Astrocyte (in vitro differentiated cells and primary cell): ENCODE data around the gene TH. TPM values are rescaled to one million over a fixed set of nuclear protein-coding genes. Genes with fewer than 3 reads are reported as not detected.

Source experiments
- DNase-seq: peaks from one replicate; pipeline ENCODE4 v3.0.0-alpha.2; 2010; ENCODE audit warnings: low read depth
- FAIRE-seq: peaks from 2 replicates; lab custom pipeline; 2011; peaks lifted over from hg19 to GRCh38; lab: Jason Lieb, UNC
- H2AFZ ChIP-seq: 2 replicates; pipeline ENCODE4 v1.6.0; 2012; ENCODE audit warnings: low read depth, low read length, inconsistent platforms
- H3K27ac ChIP-seq: 2 replicates; pipeline ENCODE4 v1.5.1; 2011; ENCODE audit warnings: low read depth, low read length, inconsistent platforms
- H3K27me3 ChIP-seq: 2 replicates; pipeline ENCODE4 v1.6.0; 2011; ENCODE audit warnings: low read length, inconsistent platforms; ENCODE audit not compliant: insufficient read depth
- H3K36me3 ChIP-seq: 2 replicates; pipeline ENCODE4 v1.5.1; 2011; ENCODE audit warnings: low read length, inconsistent platforms; ENCODE audit not compliant: insufficient read depth
- H3K4me1 ChIP-seq: 2 replicates; pipeline ENCODE4 v1.5.1; 2011; ENCODE audit warnings: low read length, inconsistent platforms; ENCODE audit not compliant: insufficient read depth
- H3K4me2 ChIP-seq: 2 replicates; pipeline ENCODE4 v1.6.0; 2012; ENCODE audit warnings: low read length, inconsistent platforms
- H3K4me3 ChIP-seq: 2 replicates; pipeline ENCODE4 v1.5.1; 2011; ENCODE audit warnings: low read depth, mild to moderate bottlenecking, low read length, inconsistent platforms; ENCODE audit not compliant: insufficient read depth
- H3K79me2 ChIP-seq: 2 replicates; pipeline ENCODE4 v1.6.0; 2012; ENCODE audit warnings: mild to moderate bottlenecking, low read length, inconsistent platforms; ENCODE audit not compliant: insufficient read depth
- H3K9ac ChIP-seq: 2 replicates; pipeline ENCODE4 v1.6.0; 2012; ENCODE audit warnings: mild to moderate bottlenecking, low read length, inconsistent platforms
- H3K9me3 ChIP-seq: 2 replicates; pipeline ENCODE4 v1.5.1; 2012; ENCODE audit warnings: low read depth, mild to moderate bottlenecking, low read length, inconsistent platforms; ENCODE audit not compliant: insufficient read depth
- H4K20me1 ChIP-seq: 2 replicates; pipeline ENCODE4 v1.6.0; 2012; ENCODE audit warnings: low read length, inconsistent platforms; ENCODE audit not compliant: insufficient read depth
- H3K27ac Mint-ChIP-seq: one replicate; pipeline ENCODE4 v1.8.0; 2021; ENCODE audit warnings: mild to moderate bottlenecking, mixed read lengths; ENCODE audit not compliant: unreplicated experiment
- H3K27me3 Mint-ChIP-seq: one replicate; pipeline ENCODE4 v1.8.0; 2021; ENCODE audit warnings: low read depth, mixed read lengths; ENCODE audit not compliant: unreplicated experiment
- H3K36me3 Mint-ChIP-seq: one replicate; pipeline ENCODE4 v1.8.0; 2021; ENCODE audit warnings: low read depth, mixed read lengths; ENCODE audit not compliant: unreplicated experiment
- H3K4me1 Mint-ChIP-seq: one replicate; pipeline ENCODE4 v1.8.0; 2021; ENCODE audit warnings: low read depth, mixed read lengths; ENCODE audit not compliant: unreplicated experiment
- H3K4me3 Mint-ChIP-seq: one replicate; pipeline ENCODE4 v1.8.0; 2021; ENCODE audit warnings: mild to moderate bottlenecking, moderate library complexity, mixed read lengths; ENCODE audit not compliant: unreplicated experiment
- H3K9me3 Mint-ChIP-seq: one replicate; pipeline ENCODE4 v1.8.0; 2021; ENCODE audit warnings: mild to moderate bottlenecking, mixed read lengths; ENCODE audit not compliant: unreplicated experiment
- CTCF ChIP-seq: IDR thresholded peaks from 2 replicates; pipeline ENCODE4 v1.5.1; 2011; ENCODE audit warnings: low read depth, mild to moderate bottlenecking, inconsistent platforms, low read length, moderate library complexity; ENCODE audit not compliant: insufficient read depth
- EZH2 ChIP-seq: IDR thresholded peaks from 2 replicates; pipeline ENCODE4 v1.6.1; 2012; ENCODE audit warnings: mild to moderate bottlenecking, low read length, inconsistent platforms; ENCODE audit not compliant: insufficient read depth
- total RNA-seq: library from RNA; stranded (reverse); gene quantifications from 2 replicates; pipeline ENCODE4 v1.2.1, GENCODE V29; 2021

The TH gene
- total RNA-seq, 1 donor from 2014 or later: not detected

- Mint-ChIP-seq H3K27ac (no peak overlapping the region), H3K4me3 (no peak overlapping the region), H3K4me1 (no peaks in the 10 kb centered on the region), H3K36me3 (no peaks in the 10 kb centered on the region), H3K9me3 (no peaks in the 10 kb centered on the region), H3K27me3 (peaks cover 41% of the 10 kb centered on the region)
- peaks cover 49% of the 10 kb centered on the region for H3K27me3 ChIP-seq
- H2AFZ ChIP-seq: no peak overlapping the region
- H3K27ac ChIP-seq: no peak overlapping the region
- H4K20me1 ChIP-seq: peaks cover 10% of the 10 kb centered on the region
- no peak for FAIRE-seq
- H3K4me1 ChIP-seq: no peaks in the 10 kb centered on the region
- no peak overlapping the region for H3K4me3 ChIP-seq
- no peaks in the 10 kb centered on the region for H3K36me3 ChIP-seq
- no peak for DNase-seq
- H3K9me3 ChIP-seq: no peaks in the 10 kb centered on the region
- H3K9ac ChIP-seq: no peak overlapping the region
- TF ChIP-seq CTCF (no peak), EZH2 (peak; percentile 71)
- H3K4me2 ChIP-seq: no peak overlapping the region
- H3K79me2 ChIP-seq: no peaks in the 10 kb centered on the region
Observed at GRCh38 chr11:2139621-2140337, 31.8 kb downstream of the TH start.

- peak within 1 kb of the TSS; percentile 79 for H3K4me2 ChIP-seq
- TF ChIP-seq CTCF (no peak), EZH2 (no peak)
- H3K36me3 ChIP-seq: no peaks in the 10 kb centered on the region
- H3K27me3 ChIP-seq: peaks cover 43% of the 10 kb centered on the region
- Mint-ChIP-seq H3K9me3 (no peaks in the 10 kb centered on the region), H3K27me3 (peaks cover 39% of the 10 kb centered on the region), H3K4me1 (no peaks in the 10 kb centered on the region), H3K4me3 (peak within 1 kb of the TSS; percentile 77), H3K27ac (peak within 1 kb of the TSS; percentile 53), H3K36me3 (no peaks in the 10 kb centered on the region)
- FAIRE-seq (no peak), DNase-seq (no peak)
- H3K9me3 ChIP-seq: no peaks in the 10 kb centered on the region
- H2AFZ ChIP-seq: no peak within 1 kb of the TSS
- no peaks in the 10 kb centered on the region for H3K79me2 ChIP-seq
- H4K20me1 ChIP-seq: peaks cover 10% of the 10 kb centered on the region
- H3K4me1 ChIP-seq: no peaks in the 10 kb centered on the region
- H3K4me3 ChIP-seq: no peak within 1 kb of the TSS
- H3K9ac ChIP-seq: no peak within 1 kb of the TSS
- H3K27ac ChIP-seq: no peak within 1 kb of the TSS
Observed at GRCh38 chr11:2139123-2139521, 32.5 kb downstream of the TH start, which contains the start of gene IGF2. Gene IGF2 (minus strand): TSS chr11:2139389. CDS start chr11:2135523, 3,866 bp downstream.
